Measurements from ENCODE around the gene ACO2. TPM values are rescaled to one million over a fixed set of nuclear protein-coding genes. Genes with fewer than 3 reads are reported as not detected.

Gene ACO2
- polyA plus RNA-seq, 1 of the 3 experiments (the other 2 are of a cell fraction) = 47.0 TPM

GRCh38 chr22:41485033-41485432, 16.1 kb downstream of the ACO2 start:
- H4K20me1 ChIP-seq (ENCODE audit: insufficient read depth) = peaks cover 4% of the 10 kb centered on the region; the same call in 1 of the 2 replicates
- H3K9me3 ChIP-seq = no peaks in the 10 kb centered on the region
- TF ChIP-seq POLR2AphosphoS5 (IDR thresholded peaks at IDR 0.05; ENCODE audit: low read depth, low read length) = no peak
- H3K4me1 ChIP-seq (ENCODE audit: control insufficient read depth in 1 of 2, insufficient read depth in 2 of 2, low read depth in 1 of 2, low read length in 1 of 2) = no peaks in the 10 kb centered on the region; a peak in 1 of 4 replicates
- H3K4me2 ChIP-seq = no peak overlapping the region
- CTCF ChIA-PET = no interaction called here
- no peak overlapping the region for H3K4me3 ChIP-seq (ENCODE audit: low read depth in 2 of 2, low read length in 1 of 2)
- no peaks in the 10 kb centered on the region for H3K9me2 ChIP-seq
- no peaks in the 10 kb centered on the region for H3K27me3 ChIP-seq (ENCODE audit: insufficient read depth)
- WGBS (ENCODE audit: low lambda C conversion rate) = 96% methylated on average over 6 of the region's 7 CpGs
- no peaks in the 10 kb centered on the region for H3K36me3 ChIP-seq (replicated peaks in 1 of 2; ENCODE audit: control insufficient read depth in 1 of 2, insufficient read depth in 2 of 2, low read length in 1 of 2)
- H3F3A ChIP-seq (replicated peaks; ENCODE audit: insufficient read depth) = no peaks in the 10 kb centered on the region
- peaks cover 40% of the 10 kb centered on the region for H3K79me2 ChIP-seq (ENCODE audit: insufficient read depth)
- H2AFZ ChIP-seq (ENCODE audit: low read depth) = no peak overlapping the region
- POLR2A ChIA-PET = no interaction called here
- H3K27ac ChIP-seq (ENCODE audit: low read depth in 2 of 2, low read length in 1 of 2) = no peak overlapping the region
- DNase-seq = no peak
- no peak overlapping the region for H3K9ac ChIP-seq

- peaks cover 37% of the 10 kb centered on the region for H3K79me2 ChIP-seq (ENCODE audit: insufficient read depth)
- POLR2A ChIA-PET = no interaction called here
- no peak for DNase-seq
Measured at GRCh38 chr22:41487037-41487935, 18.4 kb downstream of the ACO2 start.

More at GRCh38 chr22:41487037-41487935, 18.4 kb downstream of the ACO2 start:
- CTCF ChIA-PET = interaction anchor here (1.0 kb wide), 1 partner anchor 9 kb away, joined by 3 read pairs; no protein-coding TSS in a partner anchor
- Histone ChIP-seq H3F3A (replicated peaks; ENCODE audit: insufficient read depth) (no peaks in the 10 kb centered on the region), H3K9me3 (no peaks in the 10 kb centered on the region), H3K27me3 (ENCODE audit: insufficient read depth) (no peaks in the 10 kb centered on the region), H3K9ac (no peak overlapping the region), H4K20me1 (ENCODE audit: insufficient read depth) (no peaks in the 10 kb centered on the region), H3K36me3 (replicated peaks in 1 of 2; ENCODE audit: control insufficient read depth in 1 of 2, insufficient read depth in 2 of 2, low read length in 1 of 2) (no peaks in the 10 kb centered on the region), H3K4me1 (ENCODE audit: control insufficient read depth in 1 of 2, insufficient read depth in 2 of 2, low read depth in 1 of 2, low read length in 1 of 2) (peaks cover 0 to 5% of the 10 kb centered on the region in 2 experiments; a peak in 2 of 4 replicates), H3K4me2 (no peak overlapping the region), H2AFZ (ENCODE audit: low read depth) (no peak overlapping the region), H3K9me2 (no peaks in the 10 kb centered on the region), H3K4me3 (ENCODE audit: low read depth in 2 of 2, low read length in 1 of 2) (no peak overlapping the region), H3K27ac (ENCODE audit: low read depth in 2 of 2, low read length in 1 of 2) (no peak overlapping the region)
- TF ChIP-seq SMC3 (IDR thresholded peaks at IDR 0.05; ENCODE audit: low read depth, low read length) = no peak
- TF ChIP-seq FOXM1 (IDR thresholded peaks at IDR 0.05; ENCODE audit: low read depth) = no peak
- TF ChIP-seq TAF1 (IDR thresholded peaks at IDR 0.05; ENCODE audit: borderline replicate concordance, low read depth, low read length) = no peak
- no peak for TF ChIP-seq RFX5 (IDR thresholded peaks at IDR 0.05; ENCODE audit: low read length)
- no peak for TF ChIP-seq CHD2 (IDR thresholded peaks at IDR 0.05; ENCODE audit: low read length, partially characterized antibody)
- TF ChIP-seq ZBTB33 (IDR thresholded peaks at IDR 0.05; ENCODE audit: borderline replicate concordance, low read depth) = no peak
- TF ChIP-seq MAX (IDR thresholded peaks at IDR 0.05; ENCODE audit: low read depth) = no peak
- TF ChIP-seq TEAD4 (IDR thresholded peaks at IDR 0.05; ENCODE audit: borderline replicate concordance, insufficient read depth) = no peak
- no peak for TF ChIP-seq USF2 (IDR thresholded peaks at IDR 0.05; ENCODE audit: borderline replicate concordance, low read depth, low read length)
- no peak for TF ChIP-seq REST (IDR thresholded peaks at IDR 0.05; ENCODE audit: low read depth, low read length)
- TF ChIP-seq GABPA (IDR thresholded peaks at IDR 0.05; ENCODE audit: low read depth) = no peak
- TF ChIP-seq TCF12 (IDR thresholded peaks at IDR 0.05) = no peak
- TF ChIP-seq EZH2phosphoT487 (IDR thresholded peaks at IDR 0.05; ENCODE audit: borderline replicate concordance, low read depth) = no peak
- TF ChIP-seq JUND (IDR thresholded peaks at IDR 0.05) = no peak
- TF ChIP-seq MEF2A (IDR thresholded peaks at IDR 0.05; ENCODE audit: borderline replicate concordance, low read depth) = no peak
- TF ChIP-seq GATA2 (CRISPR knock-in tag; IDR thresholded peaks at IDR 0.05) = no peak
- TF ChIP-seq FOXJ3 (CRISPR knock-in tag; IDR thresholded peaks at IDR 0.05) = no peak
- WGBS (ENCODE audit: low lambda C conversion rate) = 94% methylated on average over 7 of the region's 8 CpGs
